ENCODE measurements around the gene BDNF.

DNA sequence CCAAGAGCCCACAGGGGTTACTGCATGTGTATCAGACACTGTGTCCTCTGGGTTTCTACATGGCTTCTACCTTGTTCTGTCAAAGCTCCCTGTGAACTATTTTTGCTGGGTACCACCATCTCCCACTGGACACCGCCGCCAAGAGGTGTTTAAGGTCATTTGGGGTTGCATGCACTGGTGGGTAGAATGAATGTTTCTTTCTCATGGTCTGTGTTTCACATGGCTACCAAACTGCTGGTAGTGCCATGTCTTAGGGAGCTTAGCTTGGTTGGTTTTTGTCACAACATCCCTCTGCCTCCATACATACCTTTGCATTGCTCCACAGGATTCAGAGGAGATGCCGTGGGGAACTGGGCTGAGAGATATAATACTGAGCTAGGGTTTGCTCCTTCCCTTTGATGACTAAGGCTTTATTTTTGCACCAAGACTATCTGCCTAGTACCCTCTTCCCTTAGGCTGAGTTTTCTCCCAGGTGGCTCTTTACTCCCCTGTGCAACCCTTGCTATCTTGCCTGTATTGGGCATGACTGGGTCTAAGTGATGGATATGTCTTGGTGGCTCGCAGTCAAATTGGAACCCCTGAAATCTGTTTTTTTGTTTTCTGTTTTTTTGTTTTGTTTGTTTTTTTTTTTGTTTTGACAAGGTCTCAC is 73.2 kb downstream of the BDNF start:
- TF ChIP-seq POLR2AphosphoS5 (IDR thresholded peaks at IDR 0.05; ENCODE audit: low read depth, low read length) (no peak), SIN3A (IDR thresholded peaks at IDR 0.05; ENCODE audit: borderline replicate concordance, insufficient read depth, low read length) (no peak), TAF1 (IDR thresholded peaks at IDR 0.05; ENCODE audit: borderline replicate concordance, insufficient read depth, low read length) (no peak)
- TF ChIP-seq, protein P1, sequence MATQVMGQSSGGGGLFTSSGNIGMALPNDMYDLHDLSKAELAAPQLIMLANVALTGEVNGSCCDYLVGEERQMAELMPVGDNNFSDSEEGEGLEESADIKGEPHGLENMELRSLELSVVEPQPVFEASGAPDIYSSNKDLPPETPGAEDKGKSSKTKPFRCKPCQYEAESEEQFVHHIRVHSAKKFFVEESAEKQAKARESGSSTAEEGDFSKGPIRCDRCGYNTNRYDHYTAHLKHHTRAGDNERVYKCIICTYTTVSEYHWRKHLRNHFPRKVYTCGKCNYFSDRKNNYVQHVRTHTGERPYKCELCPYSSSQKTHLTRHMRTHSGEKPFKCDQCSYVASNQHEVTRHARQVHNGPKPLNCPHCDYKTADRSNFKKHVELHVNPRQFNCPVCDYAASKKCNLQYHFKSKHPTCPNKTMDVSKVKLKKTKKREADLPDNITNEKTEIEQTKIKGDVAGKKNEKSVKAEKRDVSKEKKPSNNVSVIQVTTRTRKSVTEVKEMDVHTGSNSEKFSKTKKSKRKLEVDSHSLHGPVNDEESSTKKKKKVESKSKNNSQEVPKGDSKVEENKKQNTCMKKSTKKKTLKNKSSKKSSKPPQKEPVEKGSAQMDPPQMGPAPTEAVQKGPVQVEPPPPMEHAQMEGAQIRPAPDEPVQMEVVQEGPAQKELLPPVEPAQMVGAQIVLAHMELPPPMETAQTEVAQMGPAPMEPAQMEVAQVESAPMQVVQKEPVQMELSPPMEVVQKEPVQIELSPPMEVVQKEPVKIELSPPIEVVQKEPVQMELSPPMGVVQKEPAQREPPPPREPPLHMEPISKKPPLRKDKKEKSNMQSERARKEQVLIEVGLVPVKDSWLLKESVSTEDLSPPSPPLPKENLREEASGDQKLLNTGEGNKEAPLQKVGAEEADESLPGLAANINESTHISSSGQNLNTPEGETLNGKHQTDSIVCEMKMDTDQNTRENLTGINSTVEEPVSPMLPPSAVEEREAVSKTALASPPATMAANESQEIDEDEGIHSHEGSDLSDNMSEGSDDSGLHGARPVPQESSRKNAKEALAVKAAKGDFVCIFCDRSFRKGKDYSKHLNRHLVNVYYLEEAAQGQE (IDR thresholded peaks at IDR 0.05; ENCODE audit: insufficient read depth in 1 of 2, low read depth in 2 of 2, low read length in 2 of 2), result no peak
